Uterus (tissue), 2 donors: Measurements from ENCODE around the gene CCSER2.

ENCODE experiments used
- CTCF ChIP-seq, 4 experiments: fragments of 200-600 bp in 2 of 4; fragments of 450-650 bp in 2 of 4; sonication (generic) in 2 of 4; IDR thresholded peaks; one replicate each; pipeline ENCODE4 v1.5.1; 2016 to 2019; ENCODE audit warnings: antibody characterized with exemption in 4 of 4, mild to moderate bottlenecking in 2 of 4, moderate library complexity in 1 of 4
- POLR2A ChIP-seq, 2 donors: fragments of 450-650 bp; IDR thresholded peaks; one replicate each; pipeline ENCODE4 v1.6.1; 2016; ENCODE audit warnings: antibody characterized with exemption in 2 of 2, mild to moderate bottlenecking in 1 of 2, moderate library complexity in 1 of 2

DNA sequence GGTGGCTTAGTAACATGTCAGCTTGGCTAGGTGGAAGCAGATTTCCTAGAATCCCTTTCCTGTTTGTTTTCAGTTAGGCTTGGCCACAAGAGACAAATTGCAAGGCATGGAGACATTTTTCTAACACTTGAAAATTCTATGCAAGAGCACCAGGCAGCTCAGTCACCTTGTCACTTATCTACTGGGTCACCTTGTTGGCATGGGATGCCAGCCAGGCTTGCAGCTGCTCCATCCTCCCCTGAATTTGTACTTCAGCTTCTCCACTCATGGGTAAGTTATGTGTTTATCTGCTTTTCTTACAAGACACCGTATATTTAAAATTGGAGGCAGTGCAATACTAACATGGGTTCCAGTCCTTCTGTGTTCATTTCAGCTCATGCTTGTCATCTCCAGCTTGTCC is 40.2 kb upstream of the CCSER2 start:
- TF ChIP-seq POLR2A (IDR thresholded peaks at IDR 0.05) (no peak), CTCF (IDR thresholded peaks at IDR 0.05) (no peak)
